Stomach (tissue), 4 donors: ENCODE measurements around the gene ATF7IP2.

Experiments
- POLR2AphosphoS5 ChIP-seq, 3 donors: sonication (generic); formaldehyde crosslinking; IDR thresholded peaks; one replicate each; pipeline ENCODE4 v1.6.1; 2016; ENCODE audit warnings: antibody characterized with exemption in 3 of 3
- TF ChIP-seq, protein P1 (sequence below), 7 experiments: fragments of 450-650 bp in 4 of 7; fragments of 200-600 bp in 3 of 7; sonication (generic) in 3 of 7; IDR thresholded peaks; one replicate each; pipeline ENCODE4 v1.5.1; 2016 to 2019; ENCODE audit warnings: antibody characterized with exemption in 7 of 7, control low read depth in 2 of 7, mild to moderate bottlenecking in 1 of 7

DNA sequence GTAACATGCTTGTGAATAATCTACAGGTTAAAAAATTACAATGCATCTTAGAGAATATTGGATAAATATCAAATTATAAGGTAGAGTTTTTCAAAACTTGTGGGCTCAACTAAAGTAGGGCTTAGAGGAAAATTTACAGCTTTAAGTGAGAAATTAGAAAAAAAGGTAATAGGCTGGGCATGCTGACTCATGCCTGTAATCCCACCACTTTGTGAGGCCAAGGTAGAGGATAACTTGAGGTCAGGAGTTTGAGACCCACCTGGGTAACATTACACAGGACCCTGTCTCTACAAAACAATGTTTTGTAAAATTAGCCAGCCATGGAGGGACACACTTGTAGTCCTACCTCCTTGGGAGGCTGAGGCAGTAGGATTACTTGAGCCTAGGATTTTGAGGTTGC is 4.5 kb downstream of the ATF7IP2 start:
- TF ChIP-seq, protein P1, sequence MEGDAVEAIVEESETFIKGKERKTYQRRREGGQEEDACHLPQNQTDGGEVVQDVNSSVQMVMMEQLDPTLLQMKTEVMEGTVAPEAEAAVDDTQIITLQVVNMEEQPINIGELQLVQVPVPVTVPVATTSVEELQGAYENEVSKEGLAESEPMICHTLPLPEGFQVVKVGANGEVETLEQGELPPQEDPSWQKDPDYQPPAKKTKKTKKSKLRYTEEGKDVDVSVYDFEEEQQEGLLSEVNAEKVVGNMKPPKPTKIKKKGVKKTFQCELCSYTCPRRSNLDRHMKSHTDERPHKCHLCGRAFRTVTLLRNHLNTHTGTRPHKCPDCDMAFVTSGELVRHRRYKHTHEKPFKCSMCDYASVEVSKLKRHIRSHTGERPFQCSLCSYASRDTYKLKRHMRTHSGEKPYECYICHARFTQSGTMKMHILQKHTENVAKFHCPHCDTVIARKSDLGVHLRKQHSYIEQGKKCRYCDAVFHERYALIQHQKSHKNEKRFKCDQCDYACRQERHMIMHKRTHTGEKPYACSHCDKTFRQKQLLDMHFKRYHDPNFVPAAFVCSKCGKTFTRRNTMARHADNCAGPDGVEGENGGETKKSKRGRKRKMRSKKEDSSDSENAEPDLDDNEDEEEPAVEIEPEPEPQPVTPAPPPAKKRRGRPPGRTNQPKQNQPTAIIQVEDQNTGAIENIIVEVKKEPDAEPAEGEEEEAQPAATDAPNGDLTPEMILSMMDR (IDR thresholded peaks at IDR 0.05): no peak
- TF ChIP-seq POLR2AphosphoS5 (IDR thresholded peaks at IDR 0.05): no peak
